SU-DHL-6 (cell line): ENCODE measurements around the gene HAVCR1.

ENCODE experiments used
- H2AFZ ChIP-seq: fragments of 200-600 bp; sonication (generic); 2 replicates; pipeline ENCODE4 v1.6.1; 2014; ENCODE audit warnings: low read depth, mild to moderate bottlenecking, moderate library complexity, mixed read lengths, antibody characterized with exemption, low read length; ENCODE audit not compliant: severe bottlenecking
- H3F3A ChIP-seq: fragments of 200-600 bp; shearing (Covaris generic); 2 replicates; pipeline ENCODE4 v1.6.0; 2016; ENCODE audit warnings: antibody characterized with exemption, mild to moderate bottlenecking; ENCODE audit not compliant: insufficient read depth
- H3K27ac ChIP-seq: fragments of 200-600 bp; sonication (generic); 2 replicates; pipeline ENCODE4 v1.5.1; 2016; ENCODE audit warnings: low read depth, mild to moderate bottlenecking, low read length, moderate library complexity, mixed read lengths
- H3K27me3 ChIP-seq: fragments of 200-600 bp; sonication (generic), shearing (Covaris generic); 2 replicates; pipeline ENCODE4 v1.6.0; 2014; ENCODE audit warnings: mild to moderate bottlenecking, low read length
- H3K36me3 ChIP-seq: fragments of 200-600 bp; sonication (generic); 2 replicates; pipeline ENCODE4 v1.6.1; 2014; ENCODE audit warnings: mild to moderate bottlenecking, low read length, mixed read lengths
- H3K4me2 ChIP-seq: fragments of 300-600, 200-600 bp; shearing (Covaris generic), sonication (generic); 2 replicates; pipeline ENCODE4 v1.6.0; 2014; ENCODE audit warnings: low read length, low read depth, mild to moderate bottlenecking; ENCODE audit not compliant: poor library complexity, severe bottlenecking
- H3K4me3 ChIP-seq: fragments of 200-600 bp; sonication (generic); 2 replicates; pipeline ENCODE4 v1.5.1; 2014; ENCODE audit warnings: antibody characterized with exemption, low read length, mild to moderate bottlenecking, mixed read lengths; ENCODE audit not compliant: insufficient read depth, poor library complexity, severe bottlenecking
- H3K79me2 ChIP-seq: fragments of 200-600 bp; sonication (generic); 2 replicates; pipeline ENCODE4 v1.6.1; 2014; ENCODE audit warnings: mild to moderate bottlenecking, low read length, moderate library complexity; ENCODE audit not compliant: insufficient read depth
- H3K9ac ChIP-seq: fragments of 200-600 bp; sonication (generic); 2 replicates; pipeline ENCODE4 v1.7.0; 2014; ENCODE audit warnings: mild to moderate bottlenecking, low read length
- H3K9me2 ChIP-seq: fragments of 200-600 bp; sonication (generic); replicated peaks from 2 replicates; pipeline ENCODE4 v1.6.1; 2014; ENCODE audit warnings: low read length; ENCODE audit not compliant: insufficient read depth
- H3K9me3 ChIP-seq: fragments of 200-600 bp; sonication (generic); 2 replicates; pipeline ENCODE4 v1.6.1; 2014; ENCODE audit warnings: low read length, mixed read lengths; ENCODE audit not compliant: insufficient read depth
- H4K20me1 ChIP-seq: fragments of 200-600 bp; sonication (generic); 2 replicates; pipeline ENCODE4 v1.6.1; 2014; ENCODE audit warnings: low read depth, mild to moderate bottlenecking, antibody characterized with exemption, low read length, moderate library complexity, mixed read lengths
- EZH2phosphoT487 ChIP-seq: fragments of 200-600 bp; sonication (generic), shearing (Covaris generic); conservative IDR thresholded peaks from 2 replicates; pipeline ENCODE4 v1.6.1; 2018; ENCODE audit warnings: mild to moderate bottlenecking, antibody characterized with exemption, low read length, moderate library complexity, mixed read lengths
- TF ChIP-seq, protein P1 (sequence below): fragments of 200-600 bp; sonication (generic); IDR thresholded peaks from one replicate; pipeline ENCODE4 v1.5.1; 2017; ENCODE audit warnings: antibody characterized with exemption, mild to moderate bottlenecking, low read length, moderate library complexity; ENCODE audit not compliant: insufficient read depth, poor library complexity, severe bottlenecking

HAVCR1 gene

GRCh38 chr5:156984064-156984463 is 74.9 kb downstream of the HAVCR1 start:
- TF ChIP-seq, protein P1, sequence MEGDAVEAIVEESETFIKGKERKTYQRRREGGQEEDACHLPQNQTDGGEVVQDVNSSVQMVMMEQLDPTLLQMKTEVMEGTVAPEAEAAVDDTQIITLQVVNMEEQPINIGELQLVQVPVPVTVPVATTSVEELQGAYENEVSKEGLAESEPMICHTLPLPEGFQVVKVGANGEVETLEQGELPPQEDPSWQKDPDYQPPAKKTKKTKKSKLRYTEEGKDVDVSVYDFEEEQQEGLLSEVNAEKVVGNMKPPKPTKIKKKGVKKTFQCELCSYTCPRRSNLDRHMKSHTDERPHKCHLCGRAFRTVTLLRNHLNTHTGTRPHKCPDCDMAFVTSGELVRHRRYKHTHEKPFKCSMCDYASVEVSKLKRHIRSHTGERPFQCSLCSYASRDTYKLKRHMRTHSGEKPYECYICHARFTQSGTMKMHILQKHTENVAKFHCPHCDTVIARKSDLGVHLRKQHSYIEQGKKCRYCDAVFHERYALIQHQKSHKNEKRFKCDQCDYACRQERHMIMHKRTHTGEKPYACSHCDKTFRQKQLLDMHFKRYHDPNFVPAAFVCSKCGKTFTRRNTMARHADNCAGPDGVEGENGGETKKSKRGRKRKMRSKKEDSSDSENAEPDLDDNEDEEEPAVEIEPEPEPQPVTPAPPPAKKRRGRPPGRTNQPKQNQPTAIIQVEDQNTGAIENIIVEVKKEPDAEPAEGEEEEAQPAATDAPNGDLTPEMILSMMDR = no peak
- no peak for TF ChIP-seq EZH2phosphoT487
- H2AFZ ChIP-seq = no peak overlapping the region
- no peaks in the 10 kb centered on the region for H4K20me1 ChIP-seq
- no peak overlapping the region for H3K4me2 ChIP-seq
- peaks cover 16% of the 10 kb centered on the region for H3K36me3 ChIP-seq
- H3K4me3 ChIP-seq = peak overlapping the region; percentile 21
- peak overlapping the region; percentile 100 for H3K27ac ChIP-seq
- no peaks in the 10 kb centered on the region for H3K27me3 ChIP-seq
- peaks cover 34% of the 10 kb centered on the region for H3F3A ChIP-seq
- no peaks in the 10 kb centered on the region for H3K9me2 ChIP-seq
- peaks cover 10% of the 10 kb centered on the region for H3K79me2 ChIP-seq
- no peaks in the 10 kb centered on the region for H3K9me3 ChIP-seq
- H3K9ac ChIP-seq = no peak overlapping the region

- no peaks in the 10 kb centered on the region for H3K9me3 ChIP-seq
- peaks cover 15% of the 10 kb centered on the region for H3K79me2 ChIP-seq
- H3K4me3 ChIP-seq = no peak overlapping the region
- no peaks in the 10 kb centered on the region for H3K27me3 ChIP-seq
- peaks cover 16% of the 10 kb centered on the region for H3K36me3 ChIP-seq
- peak overlapping the region; percentile 96 for H3K4me2 ChIP-seq
- no peaks in the 10 kb centered on the region for H4K20me1 ChIP-seq
- TF ChIP-seq, protein P1 = no peak
- H3K9me2 ChIP-seq = no peaks in the 10 kb centered on the region
- no peak overlapping the region for H2AFZ ChIP-seq
- H3K9ac ChIP-seq = peak overlapping the region; percentile 65
- peak overlapping the region; percentile 100 for H3K27ac ChIP-seq
- H3F3A ChIP-seq = peaks cover 50% of the 10 kb centered on the region
Observed at GRCh38 chr5:156981481-156981880, 77.4 kb downstream of the HAVCR1 start.
